Right cardiac atrium (tissue), 5 donors: Measurements from ENCODE around the gene PLGLB1. TPM values are rescaled to one million over a fixed set of nuclear protein-coding genes. Genes with fewer than 3 reads are reported as not detected.
"Not testable (repeated sequence)": the region's sequence is repeated elsewhere in the genome, so short reads cannot be mapped to it uniquely, and the experiment has no call there.

Experiments
- ATAC-seq, 2 donors: fragments of 200-7000 bp; cut with Tn5 transposase; one replicate each; pipeline versions ENCODE4 v1.8.0 to v1.9.1; 2020; ENCODE audit warnings: moderate library complexity in 2 of 2, mild to moderate bottlenecking in 1 of 2
- DNase-seq, 3 donors: peaks; one replicate each; pipeline ENCODE4 v3.0.0-alpha.2; 2020
- H3K27ac ChIP-seq: one replicate; pipeline ENCODE4 v1.5.1; 2013; ENCODE audit warnings: mild to moderate bottlenecking, low read length, control low read depth, moderate library complexity
- H3K27me3 ChIP-seq: one replicate; pipeline ENCODE4 v1.6.1; 2013; ENCODE audit not compliant: control insufficient read depth, insufficient read depth
- H3K4me1 ChIP-seq: one replicate; pipeline ENCODE4 v1.6.1; 2013; ENCODE audit warnings: low read length; ENCODE audit not compliant: control insufficient read depth, insufficient read depth
- H3K4me3 ChIP-seq: one replicate; pipeline ENCODE4 v1.5.1; 2013; ENCODE audit warnings: low read length, control low read depth
- H3K9me3 ChIP-seq: one replicate; pipeline ENCODE4 v1.6.1; 2013; ENCODE audit warnings: low read length; ENCODE audit not compliant: control insufficient read depth
- WGBS: extraction: QIAGEN DNeasy Blood & Tissue Kit; methylation state at CpG from one replicate; pipeline ENCODE4 v1.1.7; 2013; 5-methylcytosine and 5-hydroxymethylcytosine counted together
- intact Hi-C, 4 donors: fragments of 100-400 bp; cut with DNase I; formaldehyde crosslinking; loops; one replicate each; pipeline versions ENCODE4 v1.11.0 to v1.14.0; 2022 to 2023
- polyA plus RNA-seq: library from polyadenylated mRNA; stranded (reverse); fragments of 200-250 nt; gene quantifications from one replicate; pipeline ENCODE4 v1.2.3, GENCODE V29; 2013
- total RNA-seq, 4 donors: library from RNA; stranded (reverse); fragmentation: NEBNext Ultra II Directional; extraction: Animal tissue kit (Norgen Biotek cat#: 25700); gene quantifications; one replicate each; pipeline ENCODE4 v1.2.1, GENCODE V29; 2021
- donor health status: healthy with polysubstance abuse.
- donor health status: DM: no; HTN: yes; CAD: no.
- donor health status: DM: no; HTN: no; CAD: no.
- donor health status: DM: no; HTN: yes; CAD: no; lungs with severe emphysema.
- donor health status: DM: yes; HTN: yes; CAD: no.

The PLGLB1 gene
- total and polyA plus RNA-seq, 5 donors = 0.81 to 2.8 (median 0.95) TPM

GRCh38 chr2:87025927-87026326, 4.3 kb upstream of the PLGLB1 start:
- peak in 1 of 2 donors; percentile 18 for ATAC-seq
- intact Hi-C loops, H3K4me3 ChIP-seq, H3K9me3 ChIP-seq, DNase-seq, H3K27ac ChIP-seq, H3K4me1 ChIP-seq, H3K27me3 ChIP-seq: not testable (repeated sequence)
- WGBS = 36% methylated on average over 3 of the region's 6 CpGs

GRCh38 chr2:87023988-87024615, 2.5 kb upstream of the PLGLB1 start:
- H3K27ac ChIP-seq, H3K4me1 ChIP-seq, H3K4me3 ChIP-seq, DNase-seq, H3K27me3 ChIP-seq, H3K9me3 ChIP-seq, ATAC-seq, intact Hi-C loops: not testable (repeated sequence)
- 68% methylated on average over 5 of the region's 8 CpGs for WGBS

DNA sequence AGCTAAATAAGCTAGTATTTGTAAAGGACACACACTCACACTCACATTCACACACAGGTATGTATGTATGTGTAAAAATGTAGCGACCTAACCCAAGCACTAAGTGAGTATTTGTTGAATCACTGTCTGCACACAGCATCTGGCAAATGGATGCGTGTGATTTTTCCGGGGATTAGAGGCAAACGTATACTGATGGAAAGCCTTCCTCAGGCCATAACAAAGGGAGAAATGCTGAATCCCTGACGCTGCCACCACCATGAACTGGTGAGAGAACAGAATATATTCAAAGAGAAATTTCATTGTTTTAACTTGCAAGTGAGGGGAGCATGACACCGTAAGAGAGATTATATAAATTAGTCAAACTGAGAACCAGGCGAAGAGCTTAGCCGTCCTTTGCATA, 601 bp downstream of the PLGLB1 start:
- H3K4me3 ChIP-seq, intact Hi-C loops, H3K9me3 ChIP-seq, DNase-seq, ATAC-seq, H3K27ac ChIP-seq, H3K4me1 ChIP-seq, H3K27me3 ChIP-seq: not testable (repeated sequence)
- no CpG with 5 or more reads among the region's 8 CpGs for WGBS

DNA sequence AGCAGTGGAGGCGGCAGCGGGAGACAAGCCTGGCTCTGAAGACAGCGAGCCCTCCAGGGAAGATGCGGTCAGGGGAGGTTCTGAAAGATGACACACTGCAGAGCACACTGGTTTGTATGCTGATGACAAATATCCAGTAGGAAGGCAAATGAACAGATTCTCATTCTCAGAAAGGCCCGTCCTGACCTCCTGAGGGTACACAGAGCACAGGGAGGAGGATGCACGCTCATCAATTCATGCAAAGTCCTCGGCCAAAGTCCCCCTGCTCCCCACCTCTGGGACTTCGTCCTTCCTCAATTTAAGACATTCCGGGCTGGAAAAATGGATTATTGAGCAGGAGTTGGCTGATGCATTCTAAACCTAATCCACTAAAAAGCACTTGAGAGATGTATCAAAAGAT, 2.6 kb downstream of the PLGLB1 start:
- H3K9me3 ChIP-seq, H3K4me1 ChIP-seq, H3K27ac ChIP-seq, DNase-seq, intact Hi-C loops, H3K27me3 ChIP-seq, ATAC-seq, H3K4me3 ChIP-seq: not testable (repeated sequence)
- 90% methylated on average over 5 of the region's 9 CpGs for WGBS

GRCh38 chr2:87014489-87015169, 7.0 kb downstream of the PLGLB1 start:
- WGBS = 79% methylated on average over 3 of the region's 9 CpGs
- intact Hi-C loops, ATAC-seq: not testable (repeated sequence)

DNA sequence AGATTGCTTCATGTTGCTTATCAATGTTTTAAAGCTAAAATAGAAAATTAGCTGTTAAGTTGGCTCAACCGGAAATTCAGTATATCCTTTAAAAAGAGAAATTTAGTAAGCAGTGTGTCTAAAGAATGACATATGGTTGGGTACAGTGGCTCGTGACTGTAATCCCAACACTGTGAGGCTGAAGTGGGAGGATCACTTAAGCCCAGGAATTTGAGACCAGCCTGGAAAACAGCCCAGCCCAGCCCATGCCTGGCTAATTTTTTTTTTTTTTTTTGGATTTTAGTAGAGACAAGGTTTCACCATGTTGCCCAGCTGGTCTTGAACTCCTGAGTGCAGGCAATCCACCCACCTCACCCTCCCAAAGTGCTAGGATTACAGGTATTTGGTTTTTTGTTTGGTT, 17.2 kb downstream of the PLGLB1 start:
- DNase-seq, H3K4me1 ChIP-seq, H3K27ac ChIP-seq, H3K4me3 ChIP-seq, intact Hi-C loops, H3K9me3 ChIP-seq, ATAC-seq, H3K27me3 ChIP-seq: not testable (repeated sequence)
- no CpG with 5 or more reads among the region's 2 CpGs for WGBS

More at GRCh38 chr2:87014489-87015169, 7.0 kb downstream of the PLGLB1 start:
- not testable (repeated sequence) for H3K27me3 ChIP-seq, H3K27ac ChIP-seq, H3K4me3 ChIP-seq, DNase-seq, H3K9me3 ChIP-seq, H3K4me1 ChIP-seq

Other genes starting within 250 kb of the PLGLB1 start
- 1 to 10 TPM in 3 of 4 donors, under 1 TPM in 1; 0.71 to 2.0 (median 1.2) TPM for gene CD8A, start 230.9 kb downstream of the PLGLB1 start, total RNA-seq
- 1.1 TPM for gene CD8A, start 230.9 kb downstream of the PLGLB1 start, polyA plus RNA-seq
- gene CD8B, start 160.0 kb downstream of the PLGLB1 start, total RNA-seq = under 1 TPM in 3 of 4 donors, not detected in 1; 0.45 to 0.80 (median 0.68) TPM
- 0.20 TPM for gene CD8B, start 160.0 kb downstream of the PLGLB1 start, polyA plus RNA-seq
- gene RGPD1, start 79.7 kb downstream of the PLGLB1 start, total RNA-seq = 1 to 10 TPM in 3 of 4 donors, under 1 TPM in 1; 0.06 to 2.7 (median 1.4) TPM
- 0.27 TPM for gene RGPD1, start 79.7 kb downstream of the PLGLB1 start, polyA plus RNA-seq